Panc1 (cell line): ENCODE results near the gene MYO18B. TPM values are rescaled to one million over a fixed set of nuclear protein-coding genes. Genes with fewer than 3 reads are reported as not detected.

ENCODE experiments used
- ATAC-seq: fragments of 200-7000 bp; cut with Tn5 transposase; 2 replicates; pipeline ENCODE4 v1.9.1; 2020; ENCODE audit warnings: mild to moderate bottlenecking, moderate library complexity
- BruUV-seq: library from RNA; stranded (reverse); fragments of 400-500 nt; replicated peaks from 2 replicates; lab custom pipeline; 2021; lab: Mats Ljungman, UMichigan
- CTCF ChIA-PET: fragments of 300-600 bp; sonication (Branson Sonifier 250); formaldehyde crosslinking; loops from one replicate; lab custom pipeline; 2022; ENCODE audit warnings: antibody characterized with exemption; lab: Charles Lee
- POLR2A ChIA-PET: fragments of 300-600 bp; sonication (Branson Sonifier 250); formaldehyde crosslinking; loops from one replicate; lab custom pipeline; 2022; ENCODE audit warnings: antibody characterized with exemption; lab: Charles Lee
- DNase-seq: peaks from one replicate; pipeline ENCODE4 v3.0.0-alpha.2; 2010; ENCODE audit warnings: low read depth, low spot score
- H3K27ac ChIP-seq: 2 replicates; pipeline ENCODE4 v1.5.1; 2011; ENCODE audit warnings: mild to moderate bottlenecking, low read length, inconsistent platforms
- H3K27me3 ChIP-seq: fragments of 200-500 bp; sonication (Bioruptor generic); 2 replicates; pipeline ENCODE4 v1.6.0; 2014; ENCODE audit warnings: low read length, inconsistent platforms; ENCODE audit not compliant: control insufficient read depth, insufficient read depth
- H3K36me3 ChIP-seq: fragments of 200-500 bp; sonication (Bioruptor generic); 2 replicates; pipeline ENCODE4 v1.5.1; 2014; ENCODE audit warnings: inconsistent platforms, mild to moderate bottlenecking, low read length, moderate library complexity; ENCODE audit not compliant: control insufficient read depth, insufficient read depth
- H3K4me1 ChIP-seq: 2 replicates; pipeline ENCODE4 v1.5.1; 2011; ENCODE audit warnings: inconsistent platforms, mild to moderate bottlenecking, low read length, moderate library complexity; ENCODE audit not compliant: control insufficient read depth, insufficient read depth
- H3K4me3 ChIP-seq, 2 experiments: 2 replicates each; pipeline ENCODE4 v1.5.1; 2011 to 2012; ENCODE audit warnings: low read depth in 2 of 2, low read length in 2 of 2, mild to moderate bottlenecking in 2 of 2, inconsistent platforms in 1 of 2, moderate library complexity in 1 of 2
- H3K9me3 ChIP-seq: fragments of 200-500 bp; sonication (Bioruptor generic); 2 replicates; pipeline ENCODE4 v1.5.1; 2014; ENCODE audit warnings: low read depth, mild to moderate bottlenecking, inconsistent platforms, low read length, moderate library complexity; ENCODE audit not compliant: control insufficient read depth, insufficient read depth
- POLR2AphosphoS5 ChIP-seq: IDR thresholded peaks from 2 replicates; pipeline ENCODE4 v1.6.1; 2012; ENCODE audit warnings: mild to moderate bottlenecking, low read depth, low read length, moderate library complexity
- REST ChIP-seq, 2 experiments: IDR thresholded peaks; 2 replicates each; pipeline ENCODE4 v1.6.1; 2011 to 2012; ENCODE audit warnings: low read depth in 2 of 2, control low read depth in 1 of 2, low read length in 1 of 2, mild to moderate bottlenecking in 1 of 2, moderate library complexity in 1 of 2; ENCODE audit not compliant: insufficient read depth in 1 of 2
- SIN3A ChIP-seq: IDR thresholded peaks from 2 replicates; pipeline ENCODE4 v1.6.1; 2012; ENCODE audit warnings: low read depth, mild to moderate bottlenecking, low read length, moderate library complexity, borderline replicate concordance; ENCODE audit not compliant: insufficient read depth
- TCF7L2 ChIP-seq: IDR thresholded peaks from 2 replicates; pipeline ENCODE4 v1.6.1; 2011; ENCODE audit warnings: mild to moderate bottlenecking, low read depth, low read length, inconsistent platforms
- in situ Hi-C: cut with HindIII; loops from 2 replicates; pipeline ENCODE4 v1.10.0; 2016; ENCODE audit warnings: low sequenced_read_pairs, low pct_unique_long_range_greater_than_20kb
- intact Hi-C: fragments of 100-400 bp; cut with micrococcal nuclease; formaldehyde crosslinking; loops from one replicate; pipeline ENCODE4 v1.10.0; 2022; ENCODE audit not compliant: unreplicated experiment
- total RNA-seq: library from RNA; stranded (reverse); gene quantifications from one replicate; pipeline ENCODE4 v1.2.1, GENCODE V29; 2021; ENCODE audit not compliant: unreplicated experiment
- TF ChIP-seq, protein P1 (sequence below): fragments of 450-650 bp; IDR thresholded peaks from 2 replicates; pipeline ENCODE4 v1.5.1; 2017; ENCODE audit warnings: mild to moderate bottlenecking

Gene MYO18B
- total RNA-seq, 1 experiment from 2014 or later = not detected

- BruUV-seq = no TSS peak
- DNase-seq (no peak), ATAC-seq (no peak)
- Histone ChIP-seq H3K9me3 (no peaks in the 10 kb centered on the region), H3K4me1 (no peaks in the 10 kb centered on the region), H3K27me3 (no peaks in the 10 kb centered on the region), H3K27ac (no peak overlapping the region), H3K36me3 (no peaks in the 10 kb centered on the region), H3K4me3 (no peak overlapping the region)
- intact Hi-C loops = no loop called here
- in situ Hi-C loops = no loop called here
- CTCF ChIA-PET = no interaction called here
- TF ChIP-seq, protein P1, sequence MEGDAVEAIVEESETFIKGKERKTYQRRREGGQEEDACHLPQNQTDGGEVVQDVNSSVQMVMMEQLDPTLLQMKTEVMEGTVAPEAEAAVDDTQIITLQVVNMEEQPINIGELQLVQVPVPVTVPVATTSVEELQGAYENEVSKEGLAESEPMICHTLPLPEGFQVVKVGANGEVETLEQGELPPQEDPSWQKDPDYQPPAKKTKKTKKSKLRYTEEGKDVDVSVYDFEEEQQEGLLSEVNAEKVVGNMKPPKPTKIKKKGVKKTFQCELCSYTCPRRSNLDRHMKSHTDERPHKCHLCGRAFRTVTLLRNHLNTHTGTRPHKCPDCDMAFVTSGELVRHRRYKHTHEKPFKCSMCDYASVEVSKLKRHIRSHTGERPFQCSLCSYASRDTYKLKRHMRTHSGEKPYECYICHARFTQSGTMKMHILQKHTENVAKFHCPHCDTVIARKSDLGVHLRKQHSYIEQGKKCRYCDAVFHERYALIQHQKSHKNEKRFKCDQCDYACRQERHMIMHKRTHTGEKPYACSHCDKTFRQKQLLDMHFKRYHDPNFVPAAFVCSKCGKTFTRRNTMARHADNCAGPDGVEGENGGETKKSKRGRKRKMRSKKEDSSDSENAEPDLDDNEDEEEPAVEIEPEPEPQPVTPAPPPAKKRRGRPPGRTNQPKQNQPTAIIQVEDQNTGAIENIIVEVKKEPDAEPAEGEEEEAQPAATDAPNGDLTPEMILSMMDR = no peak
- TF ChIP-seq POLR2AphosphoS5 (no peak), REST (IDR thresholded peaks at IDR 0.05; ENCODE audit: insufficient read depth in 1 of 2, low read depth in 2 of 2, low read length in 1 of 2) (no peak), SIN3A (no peak), TCF7L2 (no peak)
- POLR2A ChIA-PET = no interaction called here
Measured at GRCh38 chr22:25892678-25893077, 150.7 kb downstream of the MYO18B start.

- intact Hi-C loops = no loop called here
- in situ Hi-C loops = no loop called here
- CTCF ChIA-PET = interaction anchor here (0.7 kb wide), 1 partner anchor 275 kb away, joined by 4 read pairs; no protein-coding TSS in a partner anchor
Measured at GRCh38 chr22:25895678-25896077, 153.7 kb downstream of the MYO18B start.

More at GRCh38 chr22:25895678-25896077, 153.7 kb downstream of the MYO18B start:
- POLR2A ChIA-PET = no interaction called here
- no TSS peak for BruUV-seq
- no peaks in the 10 kb centered on the region for H3K36me3 ChIP-seq
- TF ChIP-seq REST (IDR thresholded peaks at IDR 0.05; ENCODE audit: insufficient read depth in 1 of 2, low read depth in 2 of 2, low read length in 1 of 2) = no peak
- no peak for TF ChIP-seq POLR2AphosphoS5
- TF ChIP-seq, protein P1 = no peak
- no peak for TF ChIP-seq TCF7L2
- DNase-seq (no peak), ATAC-seq (no peak)
- H3K4me1 ChIP-seq = no peaks in the 10 kb centered on the region
- H3K4me3 ChIP-seq = no peak overlapping the region
- H3K27me3 ChIP-seq = no peaks in the 10 kb centered on the region
- H3K9me3 ChIP-seq = no peaks in the 10 kb centered on the region
- H3K27ac ChIP-seq = no peak overlapping the region
